Hematopoietic multipotent progenitor cell treated with erythropoietin and hydrocortisone succinate and interleukin-3 and kit ligand, for 8 days (in vitro differentiated cells): Measurements from ENCODE around the gene NFAT5.
"Not testable (repeated sequence)": the region's sequence is repeated elsewhere in the genome, so short reads cannot be mapped to it uniquely, and the experiment has no call there.

Source experiments
- DNase-seq: peaks from one replicate; pipeline ENCODE4 v3.0.0-alpha.2; 2015

The NFAT5 gene

GRCh38 chr16:69554495-69554894 is 11.3 kb upstream of the NFAT5 start:
- DNase-seq: peak; percentile 29

GRCh38 chr16:69555437-69555836 is 10.3 kb upstream of the NFAT5 start:
- DNase-seq: no peak

DNA sequence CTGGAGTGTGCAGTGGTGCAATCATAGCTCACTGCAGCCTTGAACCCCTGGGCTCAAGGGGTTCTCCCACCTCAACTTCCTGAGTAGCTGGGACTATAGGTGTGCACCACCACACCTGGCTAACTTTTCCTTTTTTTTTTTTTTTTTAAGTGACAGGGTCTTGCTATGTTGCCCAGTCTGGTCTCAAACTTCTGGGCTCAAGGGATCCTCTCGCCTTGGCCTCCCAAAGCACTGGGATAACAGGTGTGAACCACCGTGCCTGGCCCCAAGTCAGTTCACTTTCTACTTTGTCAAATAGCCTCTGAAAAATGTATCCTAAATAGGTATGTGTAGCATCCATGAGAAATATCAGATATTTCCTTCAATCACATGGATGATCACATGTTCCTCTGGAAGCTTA is 9.9 kb upstream of the NFAT5 start:
- no peak for DNase-seq

DNA sequence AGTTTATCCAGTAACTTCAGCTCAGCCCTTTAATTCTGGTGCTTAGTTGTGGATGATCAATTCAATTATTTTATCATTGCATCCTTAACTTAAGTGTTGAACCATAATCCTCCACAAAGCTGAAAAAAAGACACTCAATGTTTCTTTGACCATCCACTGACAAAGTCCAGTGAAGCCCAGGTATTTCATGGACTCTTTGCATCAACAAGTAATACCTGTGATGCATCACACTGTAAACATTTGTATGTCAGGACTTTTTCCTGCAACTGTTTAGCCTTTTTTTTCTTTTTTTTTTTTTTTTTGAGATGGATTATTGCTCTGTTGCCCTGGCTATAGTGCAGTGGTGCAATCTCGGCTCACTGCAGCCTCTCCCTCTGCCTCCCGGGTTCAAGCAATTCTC is 6.6 kb upstream of the NFAT5 start:
- no peak for DNase-seq

- DNase-seq: not testable (repeated sequence)
These were observed 4.4 kb upstream of the NFAT5 start for GRCh38 chr16:69561367-69561766.

- DNase-seq: no peak
These were observed 3.9 kb upstream of the NFAT5 start for GRCh38 chr16:69561901-69562300.

- DNase-seq: no peak
These were observed 3.0 kb upstream of the NFAT5 start for GRCh38 chr16:69562813-69563212.

DNA sequence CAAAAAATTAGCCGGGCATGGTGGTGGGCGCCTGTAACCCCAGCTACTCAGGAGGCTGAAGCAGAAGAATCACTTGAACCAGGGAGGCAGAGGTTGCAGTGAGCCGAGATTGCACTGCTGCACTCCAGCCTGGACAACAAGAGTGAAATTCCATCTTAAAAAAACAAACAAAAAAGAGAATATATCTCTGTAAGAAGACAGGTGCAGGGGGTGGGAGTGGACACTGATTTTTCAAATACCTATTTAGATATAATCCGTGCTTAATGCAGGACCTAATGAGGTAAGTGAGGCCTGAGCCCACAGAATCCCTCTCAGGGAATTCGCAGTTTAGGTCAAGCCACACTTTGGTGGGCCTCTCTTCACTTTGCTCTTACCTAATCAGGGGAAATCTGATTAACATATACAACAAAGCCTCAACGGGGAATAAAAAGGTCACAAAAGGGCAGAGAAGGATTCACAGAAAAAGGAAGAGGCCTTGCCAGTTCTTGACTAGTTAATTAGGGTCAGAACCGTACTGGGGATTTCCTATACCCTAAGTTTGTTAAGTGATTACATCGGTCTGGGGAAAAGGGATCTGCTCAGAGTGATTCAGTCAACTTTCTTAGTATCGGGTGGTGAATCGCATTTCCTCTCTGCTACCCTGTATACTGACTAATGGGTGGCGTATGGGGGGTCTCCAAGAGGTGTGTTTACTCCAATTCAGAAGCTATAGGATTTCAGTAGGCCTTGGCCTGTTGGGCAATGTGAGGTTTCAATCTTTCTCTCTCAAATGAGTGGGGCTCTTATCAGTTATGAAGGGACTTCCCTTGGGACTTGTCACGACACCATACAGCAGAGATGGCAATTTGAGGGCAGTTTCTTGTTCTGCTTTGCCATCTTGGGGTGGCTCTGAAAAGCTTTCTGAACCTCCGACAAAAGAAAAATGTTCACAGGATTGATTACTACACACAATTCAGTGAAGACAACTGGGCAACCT is 1.9 kb upstream of the NFAT5 start:
- peak; percentile 81 for DNase-seq

- peak; percentile 36 for DNase-seq
These were observed 708 bp upstream of the NFAT5 start for GRCh38 chr16:69564845-69565670.

GRCh38 chr16:69566240-69566980 is 644 bp downstream of the NFAT5 start:
- peak; percentile 51 for DNase-seq

GRCh38 chr16:69566981-69567680 is 1.4 kb downstream of the NFAT5 start:
- peak; percentile 46 for DNase-seq

DNA sequence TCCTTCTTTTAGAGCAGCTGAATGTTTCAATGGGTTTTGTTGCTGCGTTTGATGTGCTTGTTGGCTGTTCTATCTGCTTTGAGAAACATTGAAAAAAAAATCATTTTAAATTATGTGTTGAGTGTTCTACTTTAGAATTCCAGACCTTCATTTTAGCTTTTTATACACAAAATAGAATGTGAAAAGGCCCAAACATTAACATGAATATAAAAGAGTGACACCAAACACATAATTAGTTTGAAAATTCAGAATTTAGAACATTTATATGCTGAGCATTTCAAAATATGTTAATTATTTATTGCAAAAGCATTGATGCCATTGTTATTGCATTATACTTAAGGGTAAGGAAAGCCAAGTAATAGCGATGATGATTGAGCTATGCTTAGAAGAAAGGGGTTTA is 2.9 kb downstream of the NFAT5 start:
- no peak for DNase-seq

DNA sequence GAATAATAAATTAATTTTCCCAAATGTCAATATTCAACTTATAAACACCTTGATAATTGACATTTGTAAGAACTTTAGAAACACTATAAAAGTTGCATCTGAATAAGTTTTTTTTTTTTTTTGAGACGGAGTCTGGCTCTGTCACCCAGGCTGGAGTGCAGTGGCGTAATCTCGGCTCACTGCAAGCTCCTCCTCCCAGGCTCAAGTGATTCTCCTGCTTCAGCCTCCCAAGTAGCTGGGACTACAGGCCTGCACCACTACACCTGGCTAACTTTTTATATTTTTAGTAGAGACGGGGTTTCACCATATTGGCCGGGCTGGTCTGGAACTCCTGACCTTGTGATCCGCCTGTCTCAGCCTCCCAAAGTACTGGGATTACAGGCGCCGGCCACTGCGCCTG is 13.0 kb downstream of the NFAT5 start:
- DNase-seq: not testable (repeated sequence)

- no peak for DNase-seq
These were observed 14.2 kb downstream of the NFAT5 start for GRCh38 chr16:69579783-69580481.

- DNase-seq: no peak
These were observed 15.5 kb downstream of the NFAT5 start for GRCh38 chr16:69581297-69581696.

DNA sequence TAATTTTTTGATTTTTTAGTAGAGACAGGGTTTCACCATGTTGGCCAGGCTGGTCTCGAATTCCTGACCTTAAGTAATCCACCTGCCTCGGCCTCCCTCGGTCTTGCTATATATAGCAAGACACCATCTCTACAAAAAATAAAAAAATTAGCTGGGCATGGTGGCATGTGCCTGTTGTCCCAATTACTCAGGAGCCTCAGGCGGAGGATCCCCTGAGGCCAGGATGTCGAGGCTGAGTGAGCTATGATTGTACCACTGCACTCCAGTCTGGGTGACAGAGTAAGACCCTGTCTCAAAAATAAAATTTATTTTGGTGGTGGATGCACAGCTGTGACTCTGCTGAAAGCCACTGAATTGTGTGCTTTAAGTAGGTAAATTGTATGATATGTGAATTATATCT is 18.7 kb downstream of the NFAT5 start:
- not testable (repeated sequence) for DNase-seq

DNA sequence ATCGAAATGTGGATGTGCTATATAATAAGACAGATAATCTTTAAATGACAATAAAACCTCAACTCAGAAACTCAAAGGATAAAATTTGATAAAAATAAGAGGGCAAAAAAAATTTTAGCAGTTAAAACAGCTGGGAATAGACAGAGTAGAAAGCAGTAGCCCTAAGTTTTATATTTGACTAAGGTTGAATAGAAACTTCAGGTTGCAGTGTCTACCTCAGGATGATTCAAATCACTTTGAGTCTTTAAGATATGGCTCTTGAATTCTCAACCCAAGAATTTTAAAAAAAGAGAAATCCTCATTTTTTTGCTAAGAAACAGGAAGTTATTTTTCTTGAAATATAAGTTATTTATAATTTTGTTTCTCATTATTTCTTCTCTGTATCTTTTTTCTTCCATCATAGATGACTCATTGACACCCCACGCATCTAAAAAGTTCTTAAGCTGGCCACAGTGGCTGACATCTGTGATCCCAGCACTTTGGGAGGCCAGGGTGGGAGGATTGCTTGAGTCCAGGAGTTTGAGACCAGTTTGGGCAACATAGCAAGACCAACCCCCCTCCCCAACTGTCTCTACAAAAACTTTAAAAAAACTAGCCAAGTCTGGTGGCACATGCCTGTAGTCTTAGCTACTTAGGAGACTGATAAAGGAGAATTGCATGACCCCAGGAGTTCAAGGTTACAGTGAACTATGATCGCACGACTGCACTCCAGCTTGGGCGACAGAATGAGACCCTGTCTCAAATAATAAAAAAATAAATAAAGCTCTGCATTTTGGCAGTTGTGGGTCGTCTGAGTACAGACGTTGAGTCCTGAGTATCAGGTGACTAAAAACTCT is 23.9 kb downstream of the NFAT5 start:
- peak; percentile 30 for DNase-seq

GRCh38 chr16:69590590-69590989 is 24.8 kb downstream of the NFAT5 start:
- DNase-seq: peak; percentile 56

DNA sequence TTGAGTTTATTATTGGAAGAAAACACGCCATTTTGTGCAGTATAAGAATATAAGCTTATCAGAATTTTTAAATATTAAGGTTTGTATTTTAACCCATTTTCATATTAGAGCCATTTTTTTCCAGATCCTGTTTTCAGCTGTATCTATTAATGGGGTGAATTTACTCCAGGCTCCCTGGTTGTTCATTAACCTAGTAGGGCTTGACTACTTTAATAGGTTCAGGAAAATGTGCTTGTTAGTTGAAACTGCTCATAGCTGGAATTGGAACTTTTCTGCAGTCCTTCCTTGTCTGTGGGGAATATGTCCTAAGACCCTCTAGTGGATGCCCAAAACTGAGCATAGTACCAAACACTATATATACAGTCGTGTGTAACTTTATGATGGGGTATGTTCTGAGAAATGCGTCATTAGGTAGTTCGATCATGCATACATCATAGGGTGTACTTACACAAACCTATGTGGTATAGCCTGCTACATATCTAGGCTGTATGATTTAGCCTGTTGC is 28.0 kb downstream of the NFAT5 start:
- no peak for DNase-seq
